Measurements from ENCODE around the gene LZIC.

The LZIC gene

DNA sequence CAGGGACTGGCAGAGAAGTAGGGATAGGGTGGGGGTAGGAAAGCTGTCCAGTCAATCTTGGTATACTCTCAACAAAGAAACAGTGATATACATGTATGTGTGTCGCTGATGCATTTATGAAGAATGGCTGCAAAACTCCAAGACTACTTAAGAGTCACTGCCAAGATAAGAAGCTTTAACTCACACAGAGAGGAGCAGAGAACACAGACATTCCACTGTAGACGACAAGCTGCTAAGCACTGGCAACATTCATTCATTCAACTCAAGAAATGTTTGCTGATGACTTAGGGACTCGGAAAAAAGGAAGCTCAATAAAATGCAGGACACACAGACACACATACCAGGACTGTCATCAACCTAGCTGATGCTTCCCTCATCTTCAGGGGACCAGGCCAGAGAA, 38.6 kb downstream of the LZIC start:
- Mint-ChIP-seq H3K4me3 (no peak overlapping the region), H3K36me3 (peaks cover 2% of the 10 kb centered on the region), H3K27ac (no peak overlapping the region), H3K27me3 (no peaks in the 10 kb centered on the region), H3K4me1 (peaks cover 30% of the 10 kb centered on the region), H3K9me3 (no peaks in the 10 kb centered on the region)
- ATAC-seq (ENCODE audit: low read depth) (no peak), DNase-seq (ENCODE audit: low spot score in 2 of 2) (no peak)

DNA sequence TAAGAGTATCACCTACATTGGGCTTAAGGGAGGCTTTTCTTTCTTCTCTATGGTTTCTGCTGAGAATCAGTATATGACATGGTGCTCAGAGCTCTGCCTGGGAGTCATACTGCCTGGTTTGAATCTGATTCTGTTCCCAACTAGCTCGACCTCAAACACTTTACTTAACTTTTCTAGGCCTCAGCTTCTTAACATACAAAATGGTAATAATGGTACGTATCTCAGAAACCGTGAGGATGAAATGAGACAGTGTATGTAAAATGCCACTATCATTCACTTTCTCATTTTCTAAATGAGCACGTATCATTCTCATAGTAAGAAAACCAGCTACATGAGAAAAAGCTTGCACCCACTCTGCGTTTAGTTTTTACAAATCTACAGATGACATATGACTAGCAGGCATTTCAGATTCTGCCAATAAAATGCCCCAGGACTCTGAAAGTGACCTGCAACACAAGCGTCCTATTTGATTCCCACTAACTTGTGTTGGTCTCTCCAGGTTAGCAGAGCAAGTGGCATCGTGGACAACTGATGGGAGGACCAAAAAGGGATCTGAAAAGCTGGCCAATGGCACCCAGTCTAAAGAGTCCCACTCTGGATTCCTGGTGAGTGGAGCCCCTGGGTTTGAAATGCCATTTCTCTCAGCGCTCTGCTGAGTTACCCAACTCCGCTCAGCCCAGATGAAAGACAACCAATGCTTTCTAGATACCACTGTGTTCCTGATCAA, 39.2 kb downstream of the LZIC start:
- ATAC-seq (ENCODE audit: low read depth) (no peak), DNase-seq (ENCODE audit: low spot score in 2 of 2) (no peak)
- H3K27ac Mint-ChIP-seq = peak overlapping the region; percentile 25
- H3K27me3 Mint-ChIP-seq = no peaks in the 10 kb centered on the region
- H3K36me3 Mint-ChIP-seq = peaks cover 2% of the 10 kb centered on the region
- H3K9me3 Mint-ChIP-seq = no peaks in the 10 kb centered on the region
- H3K4me3 Mint-ChIP-seq = no peak overlapping the region
- H3K4me1 Mint-ChIP-seq = peaks cover 24% of the 10 kb centered on the region

DNA sequence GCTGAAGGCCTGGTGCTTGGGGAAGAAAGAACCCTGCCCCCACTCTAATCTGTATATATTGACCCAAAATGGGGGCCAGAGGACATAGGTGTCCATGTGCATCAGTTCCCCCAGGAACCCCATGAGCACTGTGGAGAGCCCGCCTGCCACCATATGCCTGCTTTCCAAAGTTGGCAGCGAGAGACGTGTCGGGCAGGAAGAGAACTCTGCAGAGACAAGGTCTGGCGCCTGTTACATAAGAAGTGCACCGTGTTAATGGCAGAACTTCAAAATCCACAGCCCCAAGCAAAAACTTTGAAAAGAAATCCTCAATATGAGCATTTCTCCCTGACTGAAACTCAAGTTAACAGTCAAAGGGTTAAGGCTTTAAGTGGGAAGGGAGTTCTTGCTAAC, 41.1 kb downstream of the LZIC start:
- Mint-ChIP-seq H3K4me1 (peaks cover 19% of the 10 kb centered on the region), H3K36me3 (peaks cover 2% of the 10 kb centered on the region), H3K27ac (no peak overlapping the region), H3K9me3 (no peaks in the 10 kb centered on the region), H3K4me3 (no peak overlapping the region), H3K27me3 (no peaks in the 10 kb centered on the region)
- no peak for DNase-seq (ENCODE audit: low spot score in 2 of 2)
- ATAC-seq (ENCODE audit: low read depth) = no peak

DNA sequence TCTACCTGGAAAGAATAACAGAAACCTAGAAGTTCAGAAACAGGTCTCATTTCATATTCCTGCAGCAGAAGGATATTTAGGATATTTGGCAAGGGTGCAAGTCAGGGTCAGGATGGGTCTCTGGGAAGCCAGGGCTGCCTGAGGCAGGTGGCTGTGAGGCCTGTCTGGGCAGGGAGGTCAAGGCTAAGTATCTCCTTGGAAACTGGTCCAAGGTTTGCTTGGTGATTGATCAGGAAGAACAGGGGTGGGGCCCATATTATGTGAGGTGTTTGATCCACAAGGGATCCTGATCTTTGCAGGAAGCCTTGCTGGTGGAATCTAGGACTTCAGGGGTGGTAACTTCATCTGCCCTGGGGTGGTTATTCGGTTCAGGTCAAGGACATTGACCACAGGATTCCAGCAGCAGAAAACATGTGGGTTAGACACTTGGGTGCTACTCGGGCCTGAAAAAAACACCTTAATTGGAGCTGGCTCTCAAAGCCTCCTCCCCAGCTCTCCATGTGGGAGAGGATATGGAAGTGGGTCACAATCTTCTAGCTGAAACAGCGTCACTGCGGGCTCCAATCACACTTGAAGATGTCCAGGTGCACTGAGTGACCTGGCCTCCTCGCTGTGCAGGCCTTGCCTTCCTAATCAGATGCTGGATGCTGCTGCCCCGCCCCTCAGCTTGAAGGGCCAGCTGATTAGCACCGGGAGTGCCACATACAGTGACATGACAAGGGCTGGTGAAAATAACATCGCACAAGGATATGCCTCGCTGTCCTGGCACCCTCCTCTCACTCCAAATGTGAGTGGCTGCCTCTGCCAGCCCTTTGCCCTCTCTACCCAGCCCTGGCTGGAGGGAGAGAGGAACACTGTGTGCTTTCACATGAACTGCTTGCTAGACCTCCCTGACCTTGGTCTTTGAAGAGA, 41.8 kb downstream of the LZIC start:
- DNase-seq (ENCODE audit: low spot score in 2 of 2) (no peak), ATAC-seq (ENCODE audit: low read depth) (no peak)
- Mint-ChIP-seq H3K4me3 (peak overlapping the region; percentile 84), H3K27me3 (no peaks in the 10 kb centered on the region), H3K9me3 (no peaks in the 10 kb centered on the region), H3K4me1 (peaks cover 19% of the 10 kb centered on the region), H3K36me3 (peaks cover 2% of the 10 kb centered on the region), H3K27ac (peak overlapping the region; percentile 76)

DNA sequence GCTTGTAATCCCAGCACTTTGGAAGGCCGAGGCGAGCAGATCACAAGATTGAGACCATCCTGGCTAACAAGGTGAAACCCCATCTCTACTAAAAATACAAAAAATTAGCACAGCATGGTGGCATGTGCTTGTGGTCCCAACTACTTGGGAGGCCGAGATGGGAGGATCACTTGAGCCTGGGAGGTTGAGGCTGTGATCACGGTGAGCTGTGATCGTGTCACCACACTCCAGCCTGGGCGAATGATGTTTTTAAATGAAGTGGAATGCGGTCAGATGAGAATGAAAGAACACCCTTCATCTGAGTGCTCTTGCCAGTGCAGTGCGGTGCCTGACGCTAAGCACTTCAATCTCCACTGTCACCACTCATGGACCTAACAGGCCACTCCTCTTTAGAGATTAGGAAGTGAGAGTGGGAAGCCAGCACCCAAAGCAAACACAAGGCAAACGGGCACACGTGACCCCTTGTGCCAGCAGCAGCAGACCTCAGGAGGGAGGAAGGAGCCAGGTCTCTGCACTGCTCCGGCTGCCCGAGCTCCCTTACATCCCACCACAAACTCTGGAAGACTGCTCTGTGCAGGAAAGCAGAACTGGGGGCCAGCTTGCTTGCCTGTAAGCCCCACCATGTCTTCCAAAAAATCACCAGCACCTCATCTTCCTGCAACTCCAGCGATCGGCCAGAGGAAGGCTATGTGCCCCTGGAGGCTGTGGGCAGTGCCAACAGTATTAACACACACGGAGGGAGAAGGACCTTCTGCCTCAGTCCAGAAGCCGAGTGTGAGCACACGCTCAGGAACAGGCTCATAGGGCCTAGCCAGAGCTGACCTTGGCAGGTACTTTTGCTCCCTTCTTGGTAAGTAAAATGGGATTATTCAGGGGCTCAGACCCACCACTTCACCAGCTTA, 42.8 kb downstream of the LZIC start:
- Mint-ChIP-seq H3K36me3 (no peaks in the 10 kb centered on the region), H3K27ac (peak overlapping the region; percentile 76)

DNA sequence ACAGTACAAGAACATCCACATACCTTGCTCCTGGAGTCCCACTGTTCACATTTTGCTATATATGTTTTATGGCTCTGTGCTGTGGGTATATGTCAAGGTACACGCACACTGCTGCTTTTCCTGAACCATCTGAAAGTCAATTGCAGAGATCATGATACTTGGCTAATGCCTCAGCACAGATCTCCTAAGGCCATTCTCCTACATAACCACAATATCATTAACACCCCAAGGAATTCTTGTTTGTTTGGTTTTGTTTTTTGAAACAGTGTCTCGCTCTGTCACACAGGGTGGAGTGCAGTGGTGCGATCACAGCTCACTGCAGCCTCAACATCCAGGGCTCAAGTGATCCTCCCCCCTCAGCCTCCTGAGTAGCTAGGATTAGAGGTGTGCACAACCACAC, 49.1 kb downstream of the LZIC start:
- peaks cover 19% of the 10 kb centered on the region for H3K4me1 Mint-ChIP-seq
- H3K36me3 Mint-ChIP-seq = peaks cover 2% of the 10 kb centered on the region
- no peak for ATAC-seq (ENCODE audit: low read depth)
- no peaks in the 10 kb centered on the region for H3K9me3 Mint-ChIP-seq
- H3K27me3 Mint-ChIP-seq = no peaks in the 10 kb centered on the region
- H3K27ac Mint-ChIP-seq = peak overlapping the region; percentile 25
- DNase-seq (ENCODE audit: low spot score in 2 of 2) = no peak
- H3K4me3 Mint-ChIP-seq = no peak overlapping the region

More for the DNA sequence above, 42.8 kb downstream of the LZIC start:
- Mint-ChIP-seq H3K4me1 (peaks cover 19% of the 10 kb centered on the region), H3K9me3 (no peaks in the 10 kb centered on the region), H3K4me3 (peak overlapping the region; percentile 84), H3K27me3 (no peaks in the 10 kb centered on the region)
- peak; percentile 25 to 35 for DNase-seq (ENCODE audit: low spot score in 2 of 2)
- ATAC-seq (ENCODE audit: low read depth) = peak; percentile 99

DNA sequence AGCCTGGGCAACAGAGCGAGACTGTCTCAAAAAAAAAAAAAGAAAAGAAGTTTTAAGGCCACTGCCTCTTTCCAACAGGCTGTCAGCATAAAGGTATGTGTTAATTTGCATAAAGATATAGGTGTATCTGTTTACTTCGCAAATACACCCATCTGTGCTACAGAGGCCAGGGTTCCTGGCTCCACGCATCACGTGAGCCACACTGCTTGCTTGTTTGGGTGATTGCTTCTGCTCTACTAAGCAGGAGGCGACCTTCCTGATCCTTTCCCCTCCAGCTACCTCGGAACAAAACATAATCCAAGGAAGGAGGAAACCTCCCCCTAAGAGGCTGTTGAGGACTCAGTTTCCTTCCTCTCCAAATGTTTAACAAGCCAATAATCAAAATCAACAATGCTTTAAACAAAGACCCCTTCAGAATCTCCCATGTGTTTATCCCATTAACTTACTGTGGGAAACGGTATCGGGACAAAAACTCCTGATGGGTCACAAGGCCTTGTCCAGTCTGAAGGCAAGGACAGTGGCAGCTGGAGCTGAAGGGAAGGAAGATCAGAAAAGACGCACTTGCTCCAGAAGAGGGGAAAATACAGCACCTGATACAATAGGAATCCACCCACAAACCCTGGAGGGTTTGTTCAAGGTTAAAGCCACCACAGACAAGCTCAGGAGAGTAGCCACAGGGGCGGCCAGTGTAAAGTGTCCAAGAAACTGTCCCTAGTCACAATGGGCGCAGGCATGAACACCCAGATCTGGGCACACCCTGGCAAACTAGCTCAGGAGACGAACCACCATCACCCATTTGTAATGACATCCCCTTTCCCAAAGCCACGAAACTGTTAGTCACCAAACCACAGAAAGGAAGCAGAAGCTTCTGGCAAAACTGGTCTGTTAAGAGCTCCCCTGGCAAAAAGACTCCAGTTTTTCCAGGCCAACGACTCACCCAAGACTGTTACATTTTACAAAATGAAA, 50.3 kb downstream of the LZIC start:
- Mint-ChIP-seq H3K4me1 (peaks cover 19% of the 10 kb centered on the region), H3K27me3 (no peaks in the 10 kb centered on the region), H3K4me3 (no peak overlapping the region), H3K36me3 (peaks cover 2% of the 10 kb centered on the region), H3K9me3 (no peaks in the 10 kb centered on the region), H3K27ac (no peak overlapping the region)
- ATAC-seq (ENCODE audit: low read depth) = peak; percentile 15
- no peak for DNase-seq (ENCODE audit: low spot score in 2 of 2)

DNA sequence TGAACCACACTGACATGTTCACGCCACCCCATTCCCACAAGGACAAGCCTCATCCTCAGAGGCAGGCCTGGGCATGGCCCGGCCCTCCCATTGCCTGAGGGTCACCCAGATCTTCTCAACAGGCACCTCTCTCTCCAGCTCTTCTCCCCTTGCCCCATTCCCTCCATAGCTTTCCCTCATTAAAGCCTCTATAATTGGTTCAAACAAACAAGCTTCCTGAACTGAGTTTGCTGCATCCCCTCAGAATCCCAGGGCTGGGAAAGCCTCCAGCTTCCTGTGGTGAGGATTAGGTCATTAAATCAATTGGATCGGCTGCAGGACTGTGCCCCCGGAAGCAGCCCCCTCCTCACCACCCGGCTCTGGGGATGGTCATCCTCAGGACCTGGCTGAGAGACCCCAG, 52.0 kb downstream of the LZIC start:
- no peaks in the 10 kb centered on the region for H3K27me3 Mint-ChIP-seq
- no peak for DNase-seq (ENCODE audit: low spot score in 2 of 2)

DNA sequence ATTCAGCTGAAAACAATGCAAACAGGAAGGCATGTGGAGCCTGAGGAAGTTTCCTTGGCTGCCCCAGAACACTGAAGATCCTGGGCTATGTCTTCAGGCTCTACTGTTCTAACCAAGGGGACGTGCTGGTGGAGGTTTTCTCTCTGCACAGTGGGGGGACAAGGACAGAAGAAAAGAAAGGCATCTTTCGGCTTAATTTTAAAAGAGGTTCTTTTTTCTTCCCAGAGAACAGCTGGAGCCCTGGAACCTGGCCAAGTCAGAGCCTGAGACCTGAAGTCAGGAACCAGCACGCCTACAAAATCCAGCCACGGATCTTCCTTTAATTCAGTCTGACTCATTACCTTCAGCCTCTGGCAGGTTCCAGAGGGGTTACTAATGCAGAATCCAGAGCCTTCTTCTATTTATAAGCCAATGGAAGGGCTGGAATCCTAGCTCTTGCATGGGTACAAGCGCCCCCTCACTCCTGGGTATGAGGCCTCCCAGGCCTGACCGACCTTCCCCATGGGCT, 52.9 kb downstream of the LZIC start:
- Mint-ChIP-seq H3K4me1 (peaks cover 19% of the 10 kb centered on the region), H3K4me3 (no peak overlapping the region), H3K9me3 (no peaks in the 10 kb centered on the region), H3K27me3 (no peaks in the 10 kb centered on the region), H3K27ac (peak overlapping the region; percentile 29), H3K36me3 (peaks cover 2% of the 10 kb centered on the region)
- DNase-seq (ENCODE audit: low spot score in 2 of 2) (no peak), ATAC-seq (ENCODE audit: low read depth) (no peak)

More for the DNA sequence above, 52.0 kb downstream of the LZIC start:
- Mint-ChIP-seq H3K4me1 (peaks cover 19% of the 10 kb centered on the region), H3K27ac (no peak overlapping the region), H3K36me3 (peaks cover 2% of the 10 kb centered on the region), H3K9me3 (no peaks in the 10 kb centered on the region), H3K4me3 (no peak overlapping the region)
- ATAC-seq (ENCODE audit: low read depth) = no peak

DNA sequence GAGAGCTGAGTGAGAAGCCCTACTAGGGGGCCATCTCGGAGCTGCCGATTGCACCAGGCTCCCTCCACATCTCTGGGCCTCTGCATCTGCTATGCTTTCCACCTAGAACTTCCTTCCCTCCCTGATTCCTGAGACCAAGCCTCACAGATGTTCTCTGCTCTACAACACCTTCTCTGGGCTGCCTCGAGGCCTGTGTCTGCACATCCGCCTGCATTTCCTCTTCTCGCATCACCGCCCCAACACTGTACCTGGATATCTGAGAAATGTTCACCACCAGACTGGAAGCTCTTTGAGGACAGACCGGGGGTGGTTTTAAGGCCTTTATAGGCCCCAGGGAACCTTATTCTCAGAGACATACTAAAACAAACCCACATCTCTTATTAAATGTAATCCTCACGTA, 53.8 kb downstream of the LZIC start:
- no peak overlapping the region for H3K4me3 Mint-ChIP-seq
- H3K4me1 Mint-ChIP-seq = peaks cover 19% of the 10 kb centered on the region
- DNase-seq (ENCODE audit: low spot score in 2 of 2) (no peak), ATAC-seq (ENCODE audit: low read depth) (no peak)
- H3K9me3 Mint-ChIP-seq = no peaks in the 10 kb centered on the region
- H3K36me3 Mint-ChIP-seq = peaks cover 4% of the 10 kb centered on the region
- H3K27ac Mint-ChIP-seq = peak overlapping the region; percentile 29
- no peaks in the 10 kb centered on the region for H3K27me3 Mint-ChIP-seq

DNA sequence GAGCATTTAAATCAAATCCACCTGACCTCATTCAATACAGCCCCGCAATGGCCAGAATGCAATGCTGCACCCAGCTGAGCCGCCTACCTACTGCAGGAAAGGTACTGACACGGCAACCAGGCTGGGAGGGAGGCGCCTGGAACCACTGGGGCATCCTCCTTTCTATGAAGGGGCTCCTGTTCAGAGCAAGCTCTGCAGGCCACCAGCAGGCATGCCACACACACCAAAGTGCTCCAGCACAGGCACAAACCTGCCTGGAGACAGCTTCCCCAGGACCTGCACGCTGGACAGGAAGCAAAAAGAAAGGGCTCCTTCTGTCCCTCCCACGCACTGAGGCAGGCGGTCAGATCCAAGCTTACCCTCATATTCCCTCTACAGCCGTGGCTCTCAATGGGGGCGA, 54.3 kb downstream of the LZIC start:
- Mint-ChIP-seq H3K4me3 (no peak overlapping the region), H3K27ac (peak overlapping the region; percentile 29), H3K27me3 (no peaks in the 10 kb centered on the region), H3K4me1 (peaks cover 15% of the 10 kb centered on the region), H3K36me3 (peaks cover 5% of the 10 kb centered on the region), H3K9me3 (no peaks in the 10 kb centered on the region)
- ATAC-seq (ENCODE audit: low read depth) = no peak
- no peak for DNase-seq (ENCODE audit: low spot score in 2 of 2)

DNA sequence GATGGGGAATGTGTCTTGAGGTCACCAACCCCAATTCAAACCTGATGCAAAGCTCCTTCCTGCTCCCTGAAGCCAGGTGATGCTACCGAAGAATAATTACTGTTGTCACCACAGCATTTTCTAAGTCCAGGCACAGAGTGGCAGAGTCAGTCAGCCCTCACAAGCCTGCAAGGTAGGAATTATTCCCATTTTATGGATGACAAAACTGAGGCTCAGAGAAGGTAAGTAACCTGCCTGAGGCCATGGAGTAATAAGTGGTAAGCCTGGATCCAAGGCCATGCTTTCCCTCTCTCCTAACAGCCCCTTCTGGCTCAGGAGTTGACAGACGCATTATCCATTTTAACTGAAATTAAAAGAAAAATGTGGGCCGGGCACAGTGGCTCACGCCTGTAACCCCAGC, 56.1 kb downstream of the LZIC start:
- ATAC-seq (ENCODE audit: low read depth) (no peak), DNase-seq (ENCODE audit: low spot score in 2 of 2) (no peak)
- no peak overlapping the region for H3K4me3 Mint-ChIP-seq
- H3K9me3 Mint-ChIP-seq = no peaks in the 10 kb centered on the region
- H3K4me1 Mint-ChIP-seq = peaks cover 11% of the 10 kb centered on the region
- H3K27me3 Mint-ChIP-seq = no peaks in the 10 kb centered on the region
- H3K36me3 Mint-ChIP-seq = peaks cover 10% of the 10 kb centered on the region
- H3K27ac Mint-ChIP-seq = no peak overlapping the region

Measured in memory B cell (primary cell).